K562 (cell line): ENCODE data around the gene INVS. TPM values are rescaled to one million over a fixed set of nuclear protein-coding genes. Genes with fewer than 3 reads are reported as not detected.

Experiments
- KLF13 ChIP-seq: fragments of 450-650 bp; IDR thresholded peaks from 2 replicates; pipeline ENCODE4 v1.6.1; 2016; ENCODE audit warnings: missing genetic modification characterization, low read depth, mild to moderate bottlenecking, missing compliant biosample characterization, moderate library complexity, borderline replicate concordance
- MEIS2 ChIP-seq: fragments of 450-650 bp; IDR thresholded peaks from 2 replicates; pipeline ENCODE4 v1.6.1; 2014; ENCODE audit warnings: mild to moderate bottlenecking; ENCODE audit not compliant: partially characterized antibody
- NR2C2 ChIP-seq, 2 experiments: fragments of 200-800 bp in 1 of 2; sonication (Bioruptor generic) in 1 of 2; sonication (generic) in 1 of 2; formaldehyde crosslinking in 1 of 2; IDR thresholded peaks; 2 replicates each; pipeline versions ENCODE4 v1.6.1 to v1.8.0; 2016 to 2022; ENCODE audit warnings: mild to moderate bottlenecking in 1 of 2, missing compliant biosample characterization in 1 of 2, missing genetic modification characterization in 1 of 2, missing genetic modification reagents in 1 of 2
- SMAD3 ChIP-seq: fragments of 450-650 bp; formaldehyde crosslinking; conservative IDR thresholded peaks from 2 replicates; pipeline ENCODE4 v1.4.0; 2020; ENCODE audit warnings: mild to moderate bottlenecking
- TOE1 ChIP-seq, 2 experiments: fragments of 450-650 bp in 1 of 2; sonication (generic) in 1 of 2; formaldehyde crosslinking in 1 of 2; IDR thresholded peaks; 2 replicates each; pipeline versions ENCODE4 v1.7.1 to v1.8.0; 2016 to 2022; ENCODE audit warnings: borderline replicate concordance in 2 of 2, mild to moderate bottlenecking in 2 of 2, antibody characterized with exemption in 1 of 2, inconsistent platforms in 1 of 2, low read depth in 1 of 2, missing genetic modification reagents in 1 of 2, moderate library complexity in 1 of 2
- polyA plus RNA-seq, 8 experiments: library from polyadenylated mRNA; depleted of rRNA in 4 of 8; stranded (reverse) in 5 of 8; unstranded in 3 of 8; fragments of >200 nt; fragmentation: Nextera tagmentation in 2 of 8; fragmentation: Illumina TruSeq in 1 of 8; extraction: Ambion mirVana in 2 of 8; extraction: Trizol in 1 of 8; gene quantifications; 2 replicates each; pipeline versions ENCODE4 v1.2.1 to v1.2.3, GENCODE V29; 2011 to 2014; ENCODE audit warnings: inconsistent platforms in 1 of 8, missing spikeins in 1 of 8
- total RNA-seq, 7 experiments: library from RNA; depleted of rRNA in 6 of 7; stranded (reverse); fragments of >200 nt in 6 of 7; fragmentation: Illumina TruSeq in 2 of 7; extraction: Trizol in 2 of 7; gene quantifications; 2 replicates each; pipeline versions ENCODE4 v1.2.1 to v1.2.3, GENCODE V29; 2011 to 2021; ENCODE audit warnings: low replicate concordance in 1 of 7
- TF ChIP-seq, protein P1 (sequence below): fragments of 200-800 bp; sonication (Bioruptor generic); IDR thresholded peaks from 2 replicates; pipeline ENCODE4 v1.6.1; 2017; ENCODE audit warnings: missing genetic modification characterization, missing compliant biosample characterization
- TF ChIP-seq, protein P2 (sequence below): fragments of 450-650 bp; IDR thresholded peaks from 2 replicates; pipeline ENCODE4 v1.6.1; 2017; ENCODE audit warnings: mild to moderate bottlenecking, moderate library complexity

The INVS gene
- total and polyA plus RNA-seq, 9 of the 15 experiments (the other 6 are each of a cell fraction or from before 2014, with no cell fraction given): 0.77 to 18.5 (median 10.0) TPM

DNA sequence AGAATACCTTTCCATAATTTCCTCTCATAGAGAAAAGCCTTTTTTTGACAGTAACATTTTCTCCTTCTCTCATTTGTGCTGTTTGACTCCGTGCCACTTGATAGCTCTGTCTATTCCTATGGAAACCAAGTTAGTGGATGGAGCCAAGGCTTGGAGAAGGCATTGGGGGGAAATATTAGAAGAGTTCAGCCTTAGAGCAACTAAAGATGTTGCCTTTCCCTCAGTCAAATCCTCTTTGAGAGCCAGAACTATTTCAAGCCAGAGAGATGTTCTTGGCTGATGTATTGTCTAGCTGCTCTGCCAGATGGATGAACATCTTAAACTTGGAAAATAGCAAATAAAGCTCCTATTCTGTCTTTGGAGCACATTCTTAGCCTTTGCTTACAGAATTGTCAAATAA lies 112.4 kb downstream of the INVS start (continued):
- TF ChIP-seq, protein P1, sequence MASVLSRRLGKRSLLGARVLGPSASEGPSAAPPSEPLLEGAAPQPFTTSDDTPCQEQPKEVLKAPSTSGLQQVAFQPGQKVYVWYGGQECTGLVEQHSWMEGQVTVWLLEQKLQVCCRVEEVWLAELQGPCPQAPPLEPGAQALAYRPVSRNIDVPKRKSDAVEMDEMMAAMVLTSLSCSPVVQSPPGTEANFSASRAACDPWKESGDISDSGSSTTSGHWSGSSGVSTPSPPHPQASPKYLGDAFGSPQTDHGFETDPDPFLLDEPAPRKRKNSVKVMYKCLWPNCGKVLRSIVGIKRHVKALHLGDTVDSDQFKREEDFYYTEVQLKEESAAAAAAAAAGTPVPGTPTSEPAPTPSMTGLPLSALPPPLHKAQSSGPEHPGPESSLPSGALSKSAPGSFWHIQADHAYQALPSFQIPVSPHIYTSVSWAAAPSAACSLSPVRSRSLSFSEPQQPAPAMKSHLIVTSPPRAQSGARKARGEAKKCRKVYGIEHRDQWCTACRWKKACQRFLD (CRISPR knock-in tag): no peak
- TF ChIP-seq, protein P2, sequence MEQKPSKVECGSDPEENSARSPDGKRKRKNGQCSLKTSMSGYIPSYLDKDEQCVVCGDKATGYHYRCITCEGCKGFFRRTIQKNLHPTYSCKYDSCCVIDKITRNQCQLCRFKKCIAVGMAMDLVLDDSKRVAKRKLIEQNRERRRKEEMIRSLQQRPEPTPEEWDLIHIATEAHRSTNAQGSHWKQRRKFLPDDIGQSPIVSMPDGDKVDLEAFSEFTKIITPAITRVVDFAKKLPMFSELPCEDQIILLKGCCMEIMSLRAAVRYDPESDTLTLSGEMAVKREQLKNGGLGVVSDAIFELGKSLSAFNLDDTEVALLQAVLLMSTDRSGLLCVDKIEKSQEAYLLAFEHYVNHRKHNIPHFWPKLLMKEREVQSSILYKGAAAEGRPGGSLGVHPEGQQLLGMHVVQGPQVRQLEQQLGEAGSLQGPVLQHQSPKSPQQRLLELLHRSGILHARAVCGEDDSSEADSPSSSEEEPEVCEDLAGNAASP: no peak
- TF ChIP-seq SMAD3 (CRISPR knock-in tag) (no peak), MEIS2 (no peak), KLF13 (tag) (no peak), TOE1 (IDR thresholded peaks at IDR 0.05; ENCODE audit: borderline replicate concordance) (no peak), TOE1 (CRISPR knock-in tag; IDR thresholded peaks at IDR 0.05; ENCODE audit: borderline replicate concordance, low read depth) (no peak), NR2C2 (CRISPR knock-in tag; IDR thresholded peaks at IDR 0.05) (no peak), NR2C2 (tag; IDR thresholded peaks at IDR 0.05) (no peak)
